Neural crest cell (in vitro differentiated cells): ENCODE measurements around the gene CORO6. TPM values are rescaled to one million over a fixed set of nuclear protein-coding genes. Genes with fewer than 3 reads are reported as not detected.

Experiments used
- DNase-seq: peaks from one replicate; pipeline ENCODE4 v3.0.0; 2021; ENCODE audit warnings: low read depth, mixed read lengths, low spot score
- H3K27ac Mint-ChIP-seq: one replicate; pipeline ENCODE4 v1.8.0; 2021; ENCODE audit warnings: mild to moderate bottlenecking, mixed read lengths; ENCODE audit not compliant: unreplicated experiment
- H3K27me3 Mint-ChIP-seq: 2 replicates; pipeline ENCODE4 v1.8.0; 2021; ENCODE audit warnings: low read depth, mild to moderate bottlenecking, mixed read lengths
- H3K36me3 Mint-ChIP-seq: 2 replicates; pipeline ENCODE4 v1.8.0; 2021; ENCODE audit warnings: low read depth, mild to moderate bottlenecking, mixed read lengths
- H3K4me1 Mint-ChIP-seq: 2 replicates; pipeline ENCODE4 v1.8.0; 2021; ENCODE audit warnings: mixed read lengths
- H3K4me3 Mint-ChIP-seq: one replicate; pipeline ENCODE4 v1.8.0; 2021; ENCODE audit warnings: mild to moderate bottlenecking, mixed read lengths
- H3K9me3 Mint-ChIP-seq: 2 replicates; pipeline ENCODE4 v1.8.0; 2021; ENCODE audit warnings: mixed read lengths
- total RNA-seq: library from RNA; stranded (reverse); gene quantifications from 2 replicates; pipeline ENCODE4 v1.2.1, GENCODE V29; 2021
- TF ChIP-seq, protein P1 (sequence below): fragments of 200-600 bp; sonication (generic); conservative IDR thresholded peaks from 2 replicates; pipeline ENCODE4 v1.5.0; 2021; ENCODE audit warnings: antibody characterized with exemption, mild to moderate bottlenecking

Gene CORO6
- total RNA-seq, 1 donor from 2014 or later: 2.7 TPM

- no peak for DNase-seq
- TF ChIP-seq, protein P1, sequence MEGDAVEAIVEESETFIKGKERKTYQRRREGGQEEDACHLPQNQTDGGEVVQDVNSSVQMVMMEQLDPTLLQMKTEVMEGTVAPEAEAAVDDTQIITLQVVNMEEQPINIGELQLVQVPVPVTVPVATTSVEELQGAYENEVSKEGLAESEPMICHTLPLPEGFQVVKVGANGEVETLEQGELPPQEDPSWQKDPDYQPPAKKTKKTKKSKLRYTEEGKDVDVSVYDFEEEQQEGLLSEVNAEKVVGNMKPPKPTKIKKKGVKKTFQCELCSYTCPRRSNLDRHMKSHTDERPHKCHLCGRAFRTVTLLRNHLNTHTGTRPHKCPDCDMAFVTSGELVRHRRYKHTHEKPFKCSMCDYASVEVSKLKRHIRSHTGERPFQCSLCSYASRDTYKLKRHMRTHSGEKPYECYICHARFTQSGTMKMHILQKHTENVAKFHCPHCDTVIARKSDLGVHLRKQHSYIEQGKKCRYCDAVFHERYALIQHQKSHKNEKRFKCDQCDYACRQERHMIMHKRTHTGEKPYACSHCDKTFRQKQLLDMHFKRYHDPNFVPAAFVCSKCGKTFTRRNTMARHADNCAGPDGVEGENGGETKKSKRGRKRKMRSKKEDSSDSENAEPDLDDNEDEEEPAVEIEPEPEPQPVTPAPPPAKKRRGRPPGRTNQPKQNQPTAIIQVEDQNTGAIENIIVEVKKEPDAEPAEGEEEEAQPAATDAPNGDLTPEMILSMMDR: no peak
- peaks cover 3% of the 10 kb centered on the region for H3K36me3 Mint-ChIP-seq
- H3K4me3 Mint-ChIP-seq: no peak overlapping the region
- H3K9me3 Mint-ChIP-seq: no peaks in the 10 kb centered on the region
- H3K27me3 Mint-ChIP-seq: no peaks in the 10 kb centered on the region
- H3K4me1 Mint-ChIP-seq: peaks cover 27% of the 10 kb centered on the region
- H3K27ac Mint-ChIP-seq: no peak overlapping the region
Measured at GRCh38 chr17:29581583-29582253, 41.0 kb downstream of the CORO6 start.

- Mint-ChIP-seq H3K27ac (no peak overlapping the region), H3K4me3 (peak overlapping the region; percentile 84), H3K27me3 (no peaks in the 10 kb centered on the region), H3K4me1 (peaks cover 21% of the 10 kb centered on the region), H3K36me3 (peaks cover 3% of the 10 kb centered on the region), H3K9me3 (no peaks in the 10 kb centered on the region)
- TF ChIP-seq, protein P1: peak; percentile 82
- DNase-seq: peak; percentile 76
Measured at GRCh38 chr17:29579866-29580771, 42.6 kb downstream of the CORO6 start.

DNA sequence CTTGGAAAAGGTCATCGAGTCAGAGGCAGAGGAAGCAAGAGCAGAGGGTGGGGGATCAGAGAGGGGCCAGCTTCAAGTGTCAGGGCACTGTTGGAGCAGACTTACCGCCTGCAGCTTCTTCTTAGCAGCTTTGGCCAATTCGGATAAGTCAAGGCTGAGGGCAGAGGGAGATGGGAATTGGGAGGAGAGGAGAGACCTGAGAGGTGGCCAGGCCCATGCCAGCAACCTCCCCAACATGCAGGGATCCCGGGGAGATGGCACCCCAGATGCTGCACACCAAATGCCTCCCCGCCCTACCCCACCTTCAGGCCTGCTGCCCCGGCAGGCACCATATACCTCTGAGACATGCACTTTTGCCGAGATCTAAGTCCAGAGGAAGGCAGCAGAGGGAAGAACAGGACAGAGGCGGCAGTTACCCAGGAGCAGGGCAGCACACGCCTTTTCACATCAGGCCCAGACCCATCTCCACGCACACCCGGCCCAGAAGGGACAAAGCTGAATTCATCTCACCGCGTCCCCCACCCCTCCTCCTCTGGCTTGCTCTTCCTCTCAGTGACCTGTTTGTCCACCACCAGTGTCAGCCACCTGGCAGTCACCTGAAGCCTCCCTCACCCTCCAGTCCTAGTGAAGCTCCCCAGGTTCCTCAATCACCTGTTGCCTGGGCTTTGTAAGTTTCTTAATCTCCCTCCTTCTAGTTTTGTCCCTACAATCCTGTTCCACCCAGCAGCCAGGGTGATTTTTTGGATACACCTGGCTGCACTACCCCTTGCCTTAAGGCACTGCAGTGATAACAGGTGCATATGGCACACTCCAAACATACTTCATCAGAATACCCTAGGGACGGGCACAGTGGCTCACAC is 43.9 kb downstream of the CORO6 start:
- H3K27ac Mint-ChIP-seq: no peak overlapping the region
- DNase-seq: no peak
- TF ChIP-seq, protein P1: no peak
- H3K4me1 Mint-ChIP-seq: peaks cover 11% of the 10 kb centered on the region
- peaks cover 3% of the 10 kb centered on the region for H3K36me3 Mint-ChIP-seq
- no peaks in the 10 kb centered on the region for H3K27me3 Mint-ChIP-seq
- no peaks in the 10 kb centered on the region for H3K9me3 Mint-ChIP-seq
- peak overlapping the region; percentile 20 for H3K4me3 Mint-ChIP-seq

DNA sequence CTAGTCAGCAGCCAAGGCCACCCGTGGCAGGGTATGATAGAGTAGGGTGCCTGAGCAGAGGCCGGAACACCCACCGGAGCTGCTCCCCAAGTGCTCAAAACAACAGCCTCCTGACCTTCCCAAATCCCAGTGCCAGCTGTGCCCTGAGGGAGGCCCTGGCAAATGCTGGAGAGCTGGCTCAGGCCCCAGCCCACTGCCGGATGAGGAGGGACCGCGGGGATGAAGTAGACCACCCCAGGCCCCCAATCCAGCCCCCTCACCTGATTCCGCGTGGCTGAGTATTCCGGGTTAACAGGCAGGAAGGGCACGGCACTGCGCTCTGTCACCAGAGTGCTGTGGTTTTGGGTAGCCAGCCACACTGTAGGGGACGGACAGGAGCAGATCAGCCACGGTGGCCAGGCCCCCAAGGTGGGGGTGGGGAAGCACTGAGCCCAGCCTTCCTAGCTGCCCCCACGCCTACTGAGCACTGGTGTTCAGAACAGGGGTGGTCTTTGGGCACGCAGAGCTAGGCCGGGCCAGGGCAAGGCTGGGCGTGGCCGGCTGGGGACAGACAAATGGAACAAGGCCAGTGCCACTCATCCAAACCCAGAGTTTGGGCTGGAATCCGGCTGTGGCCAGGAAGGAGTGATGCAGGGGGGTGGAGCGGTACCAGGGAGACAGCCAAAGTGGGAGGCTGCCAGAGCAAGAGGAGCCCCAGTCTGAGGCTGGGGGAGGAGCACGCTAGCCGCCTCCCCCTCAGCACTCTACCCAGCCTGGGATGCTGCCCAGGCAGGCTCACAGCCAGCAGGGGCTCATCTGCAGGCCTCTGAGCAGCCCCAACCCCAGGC is 45.1 kb downstream of the CORO6 start:
- peaks cover 3% of the 10 kb centered on the region for H3K36me3 Mint-ChIP-seq
- no peak overlapping the region for H3K4me3 Mint-ChIP-seq
- H3K27me3 Mint-ChIP-seq: no peaks in the 10 kb centered on the region
- H3K9me3 Mint-ChIP-seq: no peaks in the 10 kb centered on the region
- peaks cover 11% of the 10 kb centered on the region for H3K4me1 Mint-ChIP-seq
- no peak overlapping the region for H3K27ac Mint-ChIP-seq
- TF ChIP-seq, protein P1: no peak
- no peak for DNase-seq
